HCT116 (cell line): ENCODE measurements around the gene ADAP2. TPM values are rescaled to one million over a fixed set of nuclear protein-coding genes. Genes with fewer than 3 reads are reported as not detected.

ENCODE experiments used
- ATAC-seq: fragments of 200-7000 bp; cut with Tn5 transposase; 2 replicates; pipeline ENCODE4 v1.9.1; 2020; ENCODE audit warnings: mild to moderate bottlenecking, moderate library complexity
- BruUV-seq: library from RNA; stranded (reverse); fragments of 400-500 nt; replicated peaks from 2 replicates; lab custom pipeline; 2021; lab: Mats Ljungman, UMichigan
- CTCF ChIA-PET: fragments of 300-600 bp; sonication (Branson Sonifier 250); formaldehyde crosslinking; loops from one replicate; lab custom pipeline; 2021; ENCODE audit warnings: antibody characterized with exemption; lab: Charles Lee
- POLR2A ChIA-PET: fragments of 300-600, 350-600 bp; sonication (Branson Sonifier 250); formaldehyde crosslinking; loops from one replicate; lab custom pipeline; 2021; ENCODE audit warnings: antibody characterized with exemption; lab: Charles Lee
- RAD21 ChIA-PET, 2 experiments: fragments of 300-600 bp; sonication (Branson Sonifier 250); formaldehyde crosslinking; loops; one replicate each; lab custom pipeline; 2023; ENCODE audit warnings: low total read pairs in 2 of 2; ENCODE audit not compliant: uncharacterized antibody in 2 of 2, unreplicated experiment in 2 of 2, low non-redundant PET in 1 of 2; lab: Charles Lee
- DNase-seq: peaks from one replicate; pipeline ENCODE4 v3.0.0-alpha.2; 2010; ENCODE audit warnings: low read depth, low spot score
- H2AFZ ChIP-seq: fragments of 200-600 bp; shearing (Covaris generic), sonication (generic); 2 replicates; pipeline ENCODE4 v1.6.1; 2017; ENCODE audit warnings: low read depth, mixed run types, mixed read lengths, antibody characterized with exemption, low read length; ENCODE audit not compliant: poor library complexity, severe bottlenecking
- H3K27ac ChIP-seq: 2 replicates; pipeline ENCODE4 v1.5.1; 2012; ENCODE audit warnings: low read depth, low read length
- H3K27me3 ChIP-seq: fragments of 200-600 bp; sonication (generic); 2 replicates; pipeline ENCODE4 v1.6.1; 2016; ENCODE audit warnings: mixed run types, low read length, mixed read lengths; ENCODE audit not compliant: insufficient read depth
- H3K36me3 ChIP-seq, 2 experiments: fragments of 200-500 bp in 1 of 2; fragments of 200-600 bp in 1 of 2; sonication (Bioruptor generic) in 1 of 2; sonication (generic) in 1 of 2; 2 replicates each; pipeline versions ENCODE4 v1.5.1 to v1.6.1; 2014 to 2016; ENCODE audit warnings: low read length in 2 of 2, inconsistent platforms in 1 of 2, mixed read lengths in 1 of 2, mixed run types in 1 of 2; ENCODE audit not compliant: insufficient read depth in 2 of 2, control insufficient read depth in 1 of 2
- H3K4me1 ChIP-seq, 2 experiments: fragments of 200-600 bp in 1 of 2; sonication (generic) in 1 of 2; 2 replicates each; pipeline versions ENCODE4 v1.5.1 to v1.6.1; 2012 to 2017; ENCODE audit warnings: low read length in 2 of 2, inconsistent platforms in 1 of 2, mild to moderate bottlenecking in 1 of 2, mixed read lengths in 1 of 2, mixed run types in 1 of 2, moderate library complexity in 1 of 2; ENCODE audit not compliant: insufficient read depth in 2 of 2, control insufficient read depth in 1 of 2
- H3K4me2 ChIP-seq: fragments of 200-600 bp; sonication (generic); 2 replicates; pipeline ENCODE4 v1.6.1; 2017; ENCODE audit warnings: mixed run types, low read length, mixed read lengths
- H3K4me3 ChIP-seq, 2 experiments: fragments of 200-600 bp in 1 of 2; sonication (generic) in 1 of 2; replicated peaks in 1 of 2; 2 replicates each; pipeline ENCODE4 v1.5.1; 2011 to 2016; ENCODE audit warnings: low read length in 2 of 2, control low read depth in 1 of 2, low read depth in 1 of 2, mild to moderate bottlenecking in 1 of 2, mixed read lengths in 1 of 2, mixed run types in 1 of 2
- H3K79me2 ChIP-seq: fragments of 200-600 bp; sonication (generic); 2 replicates; pipeline ENCODE4 v1.6.1; 2017; ENCODE audit warnings: mild to moderate bottlenecking, mixed run types, low read length, moderate library complexity, mixed read lengths; ENCODE audit not compliant: insufficient read depth
- H3K9ac ChIP-seq: fragments of 200-600 bp; sonication (generic); 2 replicates; pipeline ENCODE4 v1.6.1; 2016; ENCODE audit warnings: low read length, mixed read lengths
- H3K9me2 ChIP-seq: fragments of 200-600 bp; sonication (generic), shearing (Covaris generic); 2 replicates; pipeline ENCODE4 v1.6.1; 2017; ENCODE audit warnings: mixed run types, mild to moderate bottlenecking, moderate library complexity; ENCODE audit not compliant: insufficient read depth
- H3K9me3 ChIP-seq, 2 experiments: fragments of 200-500 bp in 1 of 2; fragments of 200-600 bp in 1 of 2; sonication (Bioruptor generic) in 1 of 2; sonication (generic) in 1 of 2; 2 replicates each; pipeline ENCODE4 v1.6.1; 2014 to 2017; ENCODE audit warnings: low read length in 2 of 2, mixed read lengths in 2 of 2, inconsistent platforms in 1 of 2, low read depth in 1 of 2, mild to moderate bottlenecking in 1 of 2, mixed run types in 1 of 2, moderate library complexity in 1 of 2; ENCODE audit not compliant: control insufficient read depth in 1 of 2, insufficient read depth in 1 of 2
- H4K20me1 ChIP-seq: fragments of 200-600 bp; sonication (generic), shearing (Covaris generic); 2 replicates; pipeline ENCODE4 v1.6.1; 2017; ENCODE audit warnings: mixed run types, mild to moderate bottlenecking, moderate library complexity; ENCODE audit not compliant: insufficient read depth
- CEBPB ChIP-seq: IDR thresholded peaks from 2 replicates; pipeline ENCODE4 v1.6.1; 2012; ENCODE audit warnings: low read depth
- ELF1 ChIP-seq: IDR thresholded peaks from 2 replicates; pipeline ENCODE4 v1.6.1; 2012; ENCODE audit warnings: low read depth, borderline replicate concordance
- EZH2 ChIP-seq: fragments of 200-600 bp; sonication (generic); IDR thresholded peaks from 2 replicates; pipeline ENCODE4 v1.6.1; 2017; ENCODE audit warnings: antibody characterized with exemption, mixed run types
- FOSL1 ChIP-seq: IDR thresholded peaks from 2 replicates; pipeline ENCODE4 v1.6.1; 2012; ENCODE audit warnings: low read depth
- JUND ChIP-seq: IDR thresholded peaks from 2 replicates; pipeline ENCODE4 v1.6.1; 2012
- TCF7L2 ChIP-seq: IDR thresholded peaks from 2 replicates; pipeline ENCODE4 v1.7.0; 2011; ENCODE audit warnings: borderline replicate concordance, inconsistent platforms; ENCODE audit not compliant: insufficient read depth, insufficient read length; ENCODE audit errors: extremely low read depth
- YY1 ChIP-seq: IDR thresholded peaks from 2 replicates; pipeline ENCODE4 v1.6.1; 2011; ENCODE audit warnings: low read length, low read depth, moderate library complexity, mild to moderate bottlenecking; ENCODE audit not compliant: insufficient replicate concordance; ENCODE audit errors: extremely low read depth
- intact Hi-C: fragments of 100-400 bp; cut with micrococcal nuclease; formaldehyde crosslinking; loops from 2 replicates; pipeline ENCODE4 v1.10.0; 2022
- total RNA-seq: library from RNA; stranded (reverse); gene quantifications from one replicate; pipeline ENCODE4 v1.2.1, GENCODE V29; 2021; ENCODE audit not compliant: unreplicated experiment
- TF ChIP-seq, protein P1 (sequence below): IDR thresholded peaks from 2 replicates; pipeline ENCODE4 v1.6.1; 2011; ENCODE audit warnings: mild to moderate bottlenecking, low read length, moderate library complexity; ENCODE audit not compliant: insufficient replicate concordance; ENCODE audit errors: extremely low read depth
- TF ChIP-seq, protein P2 (sequence below): IDR thresholded peaks from 2 replicates; pipeline ENCODE4 v1.6.1; 2012
- TF ChIP-seq, protein P3 (sequence below): IDR thresholded peaks from 2 replicates; pipeline ENCODE4 v1.6.1; 2012; ENCODE audit warnings: low read depth

The ADAP2 gene
- total RNA-seq, 1 experiment from 2014 or later, result 17.2 TPM

DNA sequence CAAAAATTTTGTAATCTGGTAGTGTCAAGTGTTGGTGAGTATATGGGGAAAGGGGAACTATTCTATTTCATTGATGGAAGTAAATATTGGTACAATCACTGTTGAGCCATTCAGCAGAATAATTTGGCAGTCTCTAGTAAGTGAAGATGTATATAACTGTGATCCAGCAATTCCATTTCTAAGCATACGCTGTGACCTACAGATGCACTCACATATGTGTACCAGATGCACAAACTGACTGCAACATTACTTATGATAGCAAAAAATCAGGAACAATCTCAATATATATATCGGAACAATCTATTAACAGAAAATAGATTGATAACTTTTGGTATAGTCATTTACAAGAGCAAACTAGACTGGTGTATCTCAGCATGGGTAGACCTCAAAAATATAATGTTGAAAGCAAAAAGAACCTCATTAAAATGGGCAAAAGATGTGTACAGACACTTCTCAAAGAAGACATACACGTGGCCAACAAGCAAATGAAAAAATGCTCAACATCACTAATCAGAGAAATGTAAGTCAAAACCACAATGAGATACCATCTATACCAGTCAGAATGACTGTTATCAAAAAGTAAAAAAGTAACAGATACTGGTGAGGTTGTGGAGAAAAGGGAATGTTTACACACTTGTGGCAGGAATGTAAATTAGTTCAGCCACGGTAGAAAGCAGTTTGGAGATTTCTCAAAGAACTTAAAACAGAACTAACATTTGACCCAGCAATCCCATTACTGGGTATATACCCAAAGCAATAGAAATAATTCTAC is 20.7 kb downstream of the ADAP2 start (continued):
- TF ChIP-seq, protein P1, sequence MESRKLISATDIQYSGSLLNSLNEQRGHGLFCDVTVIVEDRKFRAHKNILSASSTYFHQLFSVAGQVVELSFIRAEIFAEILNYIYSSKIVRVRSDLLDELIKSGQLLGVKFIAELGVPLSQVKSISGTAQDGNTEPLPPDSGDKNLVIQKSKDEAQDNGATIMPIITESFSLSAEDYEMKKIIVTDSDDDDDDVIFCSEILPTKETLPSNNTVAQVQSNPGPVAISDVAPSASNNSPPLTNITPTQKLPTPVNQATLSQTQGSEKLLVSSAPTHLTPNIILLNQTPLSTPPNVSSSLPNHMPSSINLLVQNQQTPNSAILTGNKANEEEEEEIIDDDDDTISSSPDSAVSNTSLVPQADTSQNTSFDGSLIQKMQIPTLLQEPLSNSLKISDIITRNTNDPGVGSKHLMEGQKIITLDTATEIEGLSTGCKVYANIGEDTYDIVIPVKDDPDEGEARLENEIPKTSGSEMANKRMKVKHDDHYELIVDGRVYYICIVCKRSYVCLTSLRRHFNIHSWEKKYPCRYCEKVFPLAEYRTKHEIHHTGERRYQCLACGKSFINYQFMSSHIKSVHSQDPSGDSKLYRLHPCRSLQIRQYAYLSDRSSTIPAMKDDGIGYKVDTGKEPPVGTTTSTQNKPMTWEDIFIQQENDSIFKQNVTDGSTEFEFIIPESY, result no peak
- no peak for TF ChIP-seq ELF1
- no peak for TF ChIP-seq CEBPB
- TF ChIP-seq TCF7L2, result no peak
- no peak for TF ChIP-seq FOSL1
- no peak for TF ChIP-seq EZH2

DNA sequence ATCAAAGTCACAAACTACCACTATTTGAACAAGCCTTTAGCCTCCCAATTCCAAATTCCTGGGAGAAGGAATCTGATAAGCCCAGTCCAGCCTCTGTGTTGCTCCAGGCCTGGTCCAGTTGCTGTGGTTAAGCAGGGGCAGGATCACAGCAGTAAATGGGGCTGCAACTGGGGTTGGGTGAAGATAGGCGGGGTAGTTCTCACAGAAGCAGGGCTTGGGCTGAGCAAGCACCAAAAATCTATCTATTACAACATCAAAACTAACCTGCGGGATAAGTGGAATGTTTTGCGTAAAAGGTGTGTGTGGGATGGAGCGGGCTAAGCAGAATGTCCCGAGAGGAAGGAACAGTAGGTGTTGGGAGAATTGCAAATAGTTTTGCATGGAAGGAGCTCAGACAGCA is 26.1 kb downstream of the ADAP2 start:
- Histone ChIP-seq H3K79me2 (no peaks in the 10 kb centered on the region), H3K4me2 (no peak overlapping the region), H3K4me1 (no peaks in the 10 kb centered on the region; a peak in 1 of 4 replicates), H3K27me3 (no peaks in the 10 kb centered on the region), H3K9me3 (no peaks in the 10 kb centered on the region), H3K4me3 (no peak overlapping the region), H4K20me1 (no peaks in the 10 kb centered on the region), H3K9me2 (no peaks in the 10 kb centered on the region), H3K27ac (no peak overlapping the region), H3K36me3 (0 out of 4 replicates have a peak, but pooled peaks cover 0 to 2% of the 10 kb centered on the region in 2 experiments), H3K9ac (no peak overlapping the region), H2AFZ (no peak overlapping the region)
- no TSS peak for BruUV-seq
- TF ChIP-seq, protein P2, sequence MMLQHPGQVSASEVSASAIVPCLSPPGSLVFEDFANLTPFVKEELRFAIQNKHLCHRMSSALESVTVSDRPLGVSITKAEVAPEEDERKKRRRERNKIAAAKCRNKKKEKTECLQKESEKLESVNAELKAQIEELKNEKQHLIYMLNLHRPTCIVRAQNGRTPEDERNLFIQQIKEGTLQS, result no peak
- TF ChIP-seq EZH2, result no peak
- TF ChIP-seq YY1, result no peak
- TF ChIP-seq, protein P3, sequence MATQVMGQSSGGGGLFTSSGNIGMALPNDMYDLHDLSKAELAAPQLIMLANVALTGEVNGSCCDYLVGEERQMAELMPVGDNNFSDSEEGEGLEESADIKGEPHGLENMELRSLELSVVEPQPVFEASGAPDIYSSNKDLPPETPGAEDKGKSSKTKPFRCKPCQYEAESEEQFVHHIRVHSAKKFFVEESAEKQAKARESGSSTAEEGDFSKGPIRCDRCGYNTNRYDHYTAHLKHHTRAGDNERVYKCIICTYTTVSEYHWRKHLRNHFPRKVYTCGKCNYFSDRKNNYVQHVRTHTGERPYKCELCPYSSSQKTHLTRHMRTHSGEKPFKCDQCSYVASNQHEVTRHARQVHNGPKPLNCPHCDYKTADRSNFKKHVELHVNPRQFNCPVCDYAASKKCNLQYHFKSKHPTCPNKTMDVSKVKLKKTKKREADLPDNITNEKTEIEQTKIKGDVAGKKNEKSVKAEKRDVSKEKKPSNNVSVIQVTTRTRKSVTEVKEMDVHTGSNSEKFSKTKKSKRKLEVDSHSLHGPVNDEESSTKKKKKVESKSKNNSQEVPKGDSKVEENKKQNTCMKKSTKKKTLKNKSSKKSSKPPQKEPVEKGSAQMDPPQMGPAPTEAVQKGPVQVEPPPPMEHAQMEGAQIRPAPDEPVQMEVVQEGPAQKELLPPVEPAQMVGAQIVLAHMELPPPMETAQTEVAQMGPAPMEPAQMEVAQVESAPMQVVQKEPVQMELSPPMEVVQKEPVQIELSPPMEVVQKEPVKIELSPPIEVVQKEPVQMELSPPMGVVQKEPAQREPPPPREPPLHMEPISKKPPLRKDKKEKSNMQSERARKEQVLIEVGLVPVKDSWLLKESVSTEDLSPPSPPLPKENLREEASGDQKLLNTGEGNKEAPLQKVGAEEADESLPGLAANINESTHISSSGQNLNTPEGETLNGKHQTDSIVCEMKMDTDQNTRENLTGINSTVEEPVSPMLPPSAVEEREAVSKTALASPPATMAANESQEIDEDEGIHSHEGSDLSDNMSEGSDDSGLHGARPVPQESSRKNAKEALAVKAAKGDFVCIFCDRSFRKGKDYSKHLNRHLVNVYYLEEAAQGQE, result no peak
- TF ChIP-seq FOSL1, result no peak
- TF ChIP-seq ELF1, result no peak
- TF ChIP-seq JUND, result no peak
- no peak for TF ChIP-seq TCF7L2
- POLR2A ChIA-PET, result no interaction called here
- intact Hi-C loops, result no loop called here
- RAD21 ChIA-PET, result no interaction called here
- DNase-seq (no peak), ATAC-seq (no peak)
- CTCF ChIA-PET, result no interaction called here
